HPDE6-E6E7 (cell line): ENCODE data around the gene FAM114A1.
A peak's percentile ranks its signal among the peaks of the same experiment; 100 is the strongest.
"Not testable (repeated sequence)": the region's sequence is repeated elsewhere in the genome, so short reads cannot be mapped to it uniquely, and the experiment has no call there.

Experiments
- DNase-seq: peaks from one replicate; pipeline ENCODE4 v3.0.0; 2011; ENCODE audit warnings: missing footprints; ENCODE audit errors: extremely low spot score

Gene FAM114A1

GRCh38 chr4:38935391-38936073 lies 67.9 kb downstream of the FAM114A1 start:
- DNase-seq, result no peak

GRCh38 chr4:38939165-38939564 lies 71.6 kb downstream of the FAM114A1 start:
- no peak for DNase-seq

GRCh38 chr4:38940476-38940875 lies 72.9 kb downstream of the FAM114A1 start:
- no peak for DNase-seq

GRCh38 chr4:38941906-38942305 lies 74.3 kb downstream of the FAM114A1 start:
- DNase-seq, result not testable (repeated sequence)

GRCh38 chr4:38943343-38943742 lies 75.7 kb downstream of the FAM114A1 start:
- no peak for DNase-seq

- DNase-seq, result no peak
Observed at GRCh38 chr4:38944440-38944839, 76.8 kb downstream of the FAM114A1 start.

- DNase-seq, result no peak
Observed at GRCh38 chr4:38946919-38947318, 79.3 kb downstream of the FAM114A1 start.

- DNase-seq, result peak; percentile 60
Observed at GRCh38 chr4:38948551-38948950, 80.9 kb downstream of the FAM114A1 start.

GRCh38 chr4:38949411-38950051 lies 81.9 kb downstream of the FAM114A1 start:
- no peak for DNase-seq

GRCh38 chr4:38950159-38950558 lies 82.6 kb downstream of the FAM114A1 start:
- no peak for DNase-seq

GRCh38 chr4:38950734-38951133 lies 83.1 kb downstream of the FAM114A1 start:
- no peak for DNase-seq

- DNase-seq, result no peak
Observed at GRCh38 chr4:38951598-38951997, 84.0 kb downstream of the FAM114A1 start.

- no peak for DNase-seq
Observed at GRCh38 chr4:38952017-38952416, 84.4 kb downstream of the FAM114A1 start.

- DNase-seq, result no peak
Observed at GRCh38 chr4:38954727-38955126, 87.1 kb downstream of the FAM114A1 start.

GRCh38 chr4:38955957-38956356 lies 88.4 kb downstream of the FAM114A1 start:
- DNase-seq, result no peak

GRCh38 chr4:38957261-38957815 lies 89.7 kb downstream of the FAM114A1 start:
- DNase-seq, result no peak

GRCh38 chr4:38957893-38958292 lies 90.3 kb downstream of the FAM114A1 start:
- no peak for DNase-seq

GRCh38 chr4:38958453-38959190 lies 91.0 kb downstream of the FAM114A1 start:
- no peak for DNase-seq

GRCh38 chr4:38959248-38959647 lies 91.6 kb downstream of the FAM114A1 start:
- DNase-seq, result not testable (repeated sequence)

- DNase-seq, result no peak
Observed at GRCh38 chr4:38964942-38965775, 97.6 kb downstream of the FAM114A1 start.

GRCh38 chr4:38965866-38966265 lies 98.3 kb downstream of the FAM114A1 start:
- DNase-seq, result no peak
